SK-N-SH treated with all-trans-retinoic acid at 6 μM for 48 hours (cell line): ENCODE data around the gene RBM4.

Experiments used
- ATAC-seq: fragments of 200-7000 bp; cut with Tn5 transposase; 3 replicates; pipeline ENCODE4 v1.9.1; 2020; ENCODE audit warnings: mild to moderate bottlenecking, moderate library complexity
- ARNTL ChIP-seq: fragments of 450-650 bp; formaldehyde crosslinking; IDR thresholded peaks from 2 replicates; pipeline ENCODE4 v1.5.0; 2020; ENCODE audit warnings: low read depth, mild to moderate bottlenecking, moderate library complexity, borderline replicate concordance
- CSDC2 ChIP-seq: fragments of 250-450 bp; sonication (Bioruptor Pico); IDR thresholded peaks from 2 replicates; pipeline ENCODE4 v1.5.0; 2020; ENCODE audit warnings: mild to moderate bottlenecking, moderate library complexity
- ESRRG ChIP-seq: fragments of 250-450 bp; sonication (Bioruptor Pico); IDR thresholded peaks from 2 replicates; pipeline ENCODE4 v1.6.1; 2021; ENCODE audit warnings: mild to moderate bottlenecking
- GLIS3 ChIP-seq: fragments of 250-450 bp; sonication (Bioruptor Pico); IDR thresholded peaks from 2 replicates; pipeline ENCODE4 v1.5.0; 2020; ENCODE audit warnings: mild to moderate bottlenecking, moderate library complexity
- ISL1 ChIP-seq: fragments of 250-450 bp; sonication (Bioruptor Pico); IDR thresholded peaks from 2 replicates; pipeline ENCODE4 v2.1.2; 2022; ENCODE audit warnings: mild to moderate bottlenecking, moderate library complexity
- OSR1 ChIP-seq: fragments of 250-450 bp; sonication (Bioruptor Pico); IDR thresholded peaks from 2 replicates; pipeline ENCODE4 v1.8.0; 2022; ENCODE audit warnings: moderate library complexity, mild to moderate bottlenecking, inconsistent platforms
- POU6F1 ChIP-seq: fragments of 250-450 bp; sonication (Bioruptor Pico); IDR thresholded peaks from 2 replicates; pipeline ENCODE4 v1.8.0; 2021; ENCODE audit warnings: low read depth, mild to moderate bottlenecking, moderate library complexity, borderline replicate concordance
- PPARA ChIP-seq: fragments of 250-450 bp; sonication (Bioruptor Pico); IDR thresholded peaks from 2 replicates; pipeline ENCODE4 v1.5.0; 2020; ENCODE audit warnings: mild to moderate bottlenecking, borderline replicate concordance
- SNAI2 ChIP-seq: fragments of 250-450 bp; sonication (Bioruptor Pico); IDR thresholded peaks from 2 replicates; pipeline ENCODE4 v1.5.0; 2020; ENCODE audit warnings: mild to moderate bottlenecking, moderate library complexity
- TCF4 ChIP-seq: fragments of 250-450 bp; sonication (Bioruptor Pico); IDR thresholded peaks from 2 replicates; pipeline ENCODE4 v1.8.0; 2021; ENCODE audit warnings: mild to moderate bottlenecking, moderate library complexity, borderline replicate concordance
- TOX ChIP-seq: fragments of 250-450 bp; sonication (Bioruptor Pico); IDR thresholded peaks from 2 replicates; pipeline ENCODE4 v1.8.0; 2021; ENCODE audit warnings: mild to moderate bottlenecking, moderate library complexity, borderline replicate concordance
- ZC3H10 ChIP-seq: fragments of 250-450 bp; sonication (Bioruptor Pico); IDR thresholded peaks from 2 replicates; pipeline ENCODE4 v1.5.1; 2021; ENCODE audit warnings: mild to moderate bottlenecking, moderate library complexity
- ZFP3 ChIP-seq: fragments of 250-450 bp; sonication (Bioruptor Pico); IDR thresholded peaks from 2 replicates; pipeline ENCODE4 v1.5.0; 2020; ENCODE audit warnings: mild to moderate bottlenecking, moderate library complexity
- ZFP30 ChIP-seq: fragments of 450-650 bp; formaldehyde crosslinking; IDR thresholded peaks from 2 replicates; pipeline ENCODE4 v1.5.0; 2022; ENCODE audit warnings: mild to moderate bottlenecking, moderate library complexity
- ZNF565 ChIP-seq: fragments of 450-650 bp; formaldehyde crosslinking; conservative IDR thresholded peaks from 2 replicates; pipeline ENCODE4 v1.5.0; 2020; ENCODE audit warnings: low read depth, mild to moderate bottlenecking, moderate library complexity
- ZNF70 ChIP-seq: fragments of 450-650 bp; formaldehyde crosslinking; IDR thresholded peaks from 2 replicates; pipeline ENCODE4 v1.5.0; 2020; ENCODE audit warnings: mild to moderate bottlenecking, moderate library complexity
- ZNF8 ChIP-seq: fragments of 450-650 bp; formaldehyde crosslinking; IDR thresholded peaks from 2 replicates; pipeline ENCODE4 v1.5.0; 2020; ENCODE audit warnings: mild to moderate bottlenecking, moderate library complexity
- TF ChIP-seq, protein P1 (sequence below): fragments of 250-450 bp; sonication (Bioruptor Pico); IDR thresholded peaks from 2 replicates; pipeline ENCODE4 v1.5.1; 2020; ENCODE audit warnings: low read depth, mild to moderate bottlenecking, moderate library complexity
- TF ChIP-seq, protein P2 (sequence below): fragments of 250-450 bp; sonication (Bioruptor Pico); IDR thresholded peaks from 2 replicates; pipeline ENCODE4 v1.5.0; 2020; ENCODE audit warnings: mild to moderate bottlenecking, moderate library complexity
- TF ChIP-seq, protein P3 (sequence below): fragments of 250-450 bp; sonication (Bioruptor Pico); IDR thresholded peaks from 2 replicates; pipeline ENCODE4 v1.5.1; 2021; ENCODE audit warnings: mild to moderate bottlenecking, moderate library complexity

RBM4 gene

DNA sequence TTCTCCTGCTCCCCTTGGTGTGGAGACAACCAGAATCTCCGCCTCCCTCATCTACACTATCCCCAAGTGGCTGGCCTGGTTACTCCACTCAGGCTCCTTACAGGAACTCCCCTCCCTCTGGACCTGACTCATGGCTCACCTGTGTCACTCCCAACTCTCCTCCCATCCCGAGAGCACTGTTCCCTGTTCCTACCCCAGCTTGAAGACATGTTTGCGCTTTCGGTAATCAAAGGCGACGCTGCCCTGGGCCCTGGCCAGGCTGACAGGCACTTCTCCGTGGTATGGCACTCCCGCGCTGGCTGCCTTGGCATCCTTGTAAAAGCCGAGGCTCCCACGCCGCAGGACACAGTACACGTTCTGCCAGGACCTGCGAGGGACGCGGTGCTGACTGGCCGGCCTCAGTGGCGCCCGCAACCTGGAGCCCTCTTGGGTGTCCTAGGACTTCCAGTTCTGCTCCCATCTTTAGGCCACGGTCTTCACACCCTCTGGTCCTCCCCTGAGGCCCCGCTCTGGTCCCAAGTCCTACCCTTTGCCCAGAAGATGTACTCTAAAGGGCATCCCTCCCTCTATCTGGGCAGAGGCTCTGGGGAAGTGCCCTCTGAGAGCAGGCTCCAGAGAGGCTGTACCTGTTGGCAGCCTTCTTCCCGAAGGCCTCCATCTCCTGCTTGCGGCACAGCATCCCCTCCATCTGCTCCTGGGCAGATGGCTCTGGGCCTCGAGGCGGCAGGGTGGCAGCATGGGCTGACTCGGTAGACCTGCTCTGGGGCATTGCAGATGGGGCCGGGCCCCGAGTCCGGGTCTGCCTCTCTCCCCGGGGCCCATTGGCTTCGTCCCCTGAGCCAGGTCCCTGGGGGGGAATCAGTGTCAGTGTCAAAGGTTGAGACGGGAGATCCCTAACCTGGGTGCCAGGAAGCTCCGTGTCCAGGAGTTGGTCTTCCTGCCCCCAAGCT lies 48.6 kb downstream of the RBM4 start (continued):
- TF ChIP-seq SNAI2 (CRISPR knock-in tag) (no peak), GLIS3 (CRISPR knock-in tag) (no peak)
- TF ChIP-seq, protein P1, sequence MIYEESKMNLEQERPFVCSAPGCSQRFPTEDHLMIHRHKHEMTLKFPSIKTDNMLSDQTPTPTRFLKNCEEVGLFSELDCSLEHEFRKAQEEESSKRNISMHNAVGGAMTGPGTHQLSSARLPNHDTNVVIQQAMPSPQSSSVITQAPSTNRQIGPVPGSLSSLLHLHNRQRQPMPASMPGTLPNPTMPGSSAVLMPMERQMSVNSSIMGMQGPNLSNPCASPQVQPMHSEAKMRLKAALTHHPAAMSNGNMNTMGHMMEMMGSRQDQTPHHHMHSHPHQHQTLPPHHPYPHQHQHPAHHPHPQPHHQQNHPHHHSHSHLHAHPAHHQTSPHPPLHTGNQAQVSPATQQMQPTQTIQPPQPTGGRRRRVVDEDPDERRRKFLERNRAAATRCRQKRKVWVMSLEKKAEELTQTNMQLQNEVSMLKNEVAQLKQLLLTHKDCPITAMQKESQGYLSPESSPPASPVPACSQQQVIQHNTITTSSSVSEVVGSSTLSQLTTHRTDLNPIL (CRISPR knock-in tag), result no peak
- TF ChIP-seq, all 23 proteins: peak for 0

- ATAC-seq, result no peak
- TF ChIP-seq TOX (CRISPR knock-in tag), result no peak
- TF ChIP-seq, protein P1 (CRISPR knock-in tag), result no peak
- no peak for TF ChIP-seq ESRRG
- TF ChIP-seq SNAI2 (CRISPR knock-in tag), result no peak
- TF ChIP-seq ZNF70 (CRISPR knock-in tag), result no peak
- TF ChIP-seq POU6F1 (CRISPR knock-in tag), result no peak
- no peak for TF ChIP-seq TCF4 (CRISPR knock-in tag)
- TF ChIP-seq, protein P2, sequence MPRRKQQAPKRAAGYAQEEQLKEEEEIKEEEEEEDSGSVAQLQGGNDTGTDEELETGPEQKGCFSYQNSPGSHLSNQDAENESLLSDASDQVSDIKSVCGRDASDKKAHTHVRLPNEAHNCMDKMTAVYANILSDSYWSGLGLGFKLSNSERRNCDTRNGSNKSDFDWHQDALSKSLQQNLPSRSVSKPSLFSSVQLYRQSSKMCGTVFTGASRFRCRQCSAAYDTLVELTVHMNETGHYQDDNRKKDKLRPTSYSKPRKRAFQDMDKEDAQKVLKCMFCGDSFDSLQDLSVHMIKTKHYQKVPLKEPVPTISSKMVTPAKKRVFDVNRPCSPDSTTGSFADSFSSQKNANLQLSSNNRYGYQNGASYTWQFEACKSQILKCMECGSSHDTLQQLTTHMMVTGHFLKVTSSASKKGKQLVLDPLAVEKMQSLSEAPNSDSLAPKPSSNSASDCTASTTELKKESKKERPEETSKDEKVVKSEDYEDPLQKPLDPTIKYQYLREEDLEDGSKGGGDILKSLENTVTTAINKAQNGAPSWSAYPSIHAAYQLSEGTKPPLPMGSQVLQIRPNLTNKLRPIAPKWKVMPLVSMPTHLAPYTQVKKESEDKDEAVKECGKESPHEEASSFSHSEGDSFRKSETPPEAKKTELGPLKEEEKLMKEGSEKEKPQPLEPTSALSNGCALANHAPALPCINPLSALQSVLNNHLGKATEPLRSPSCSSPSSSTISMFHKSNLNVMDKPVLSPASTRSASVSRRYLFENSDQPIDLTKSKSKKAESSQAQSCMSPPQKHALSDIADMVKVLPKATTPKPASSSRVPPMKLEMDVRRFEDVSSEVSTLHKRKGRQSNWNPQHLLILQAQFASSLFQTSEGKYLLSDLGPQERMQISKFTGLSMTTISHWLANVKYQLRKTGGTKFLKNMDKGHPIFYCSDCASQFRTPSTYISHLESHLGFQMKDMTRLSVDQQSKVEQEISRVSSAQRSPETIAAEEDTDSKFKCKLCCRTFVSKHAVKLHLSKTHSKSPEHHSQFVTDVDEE (CRISPR knock-in tag), result no peak
- TF ChIP-seq ISL1, result no peak
- TF ChIP-seq ZFP3, result no peak
- TF ChIP-seq GLIS3 (CRISPR knock-in tag), result no peak
- no peak for TF ChIP-seq ZNF8 (CRISPR knock-in tag)
- TF ChIP-seq PPARA, result no peak
- no peak for TF ChIP-seq ARNTL (CRISPR knock-in tag)
- TF ChIP-seq, protein P3, sequence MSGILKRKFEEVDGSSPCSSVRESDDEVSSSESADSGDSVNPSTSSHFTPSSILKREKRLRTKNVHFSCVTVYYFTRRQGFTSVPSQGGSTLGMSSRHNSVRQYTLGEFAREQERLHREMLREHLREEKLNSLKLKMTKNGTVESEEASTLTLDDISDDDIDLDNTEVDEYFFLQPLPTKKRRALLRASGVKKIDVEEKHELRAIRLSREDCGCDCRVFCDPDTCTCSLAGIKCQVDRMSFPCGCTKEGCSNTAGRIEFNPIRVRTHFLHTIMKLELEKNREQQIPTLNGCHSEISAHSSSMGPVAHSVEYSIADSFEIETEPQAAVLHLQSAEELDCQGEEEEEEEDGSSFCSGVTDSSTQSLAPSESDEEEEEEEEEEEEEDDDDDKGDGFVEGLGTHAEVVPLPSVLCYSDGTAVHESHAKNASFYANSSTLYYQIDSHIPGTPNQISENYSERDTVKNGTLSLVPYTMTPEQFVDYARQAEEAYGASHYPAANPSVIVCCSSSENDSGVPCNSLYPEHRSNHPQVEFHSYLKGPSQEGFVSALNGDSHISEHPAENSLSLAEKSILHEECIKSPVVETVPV (CRISPR knock-in tag), result no peak
These were observed 49.4 kb downstream of the RBM4 start for GRCh38 chr11:66687831-66688281.

DNA sequence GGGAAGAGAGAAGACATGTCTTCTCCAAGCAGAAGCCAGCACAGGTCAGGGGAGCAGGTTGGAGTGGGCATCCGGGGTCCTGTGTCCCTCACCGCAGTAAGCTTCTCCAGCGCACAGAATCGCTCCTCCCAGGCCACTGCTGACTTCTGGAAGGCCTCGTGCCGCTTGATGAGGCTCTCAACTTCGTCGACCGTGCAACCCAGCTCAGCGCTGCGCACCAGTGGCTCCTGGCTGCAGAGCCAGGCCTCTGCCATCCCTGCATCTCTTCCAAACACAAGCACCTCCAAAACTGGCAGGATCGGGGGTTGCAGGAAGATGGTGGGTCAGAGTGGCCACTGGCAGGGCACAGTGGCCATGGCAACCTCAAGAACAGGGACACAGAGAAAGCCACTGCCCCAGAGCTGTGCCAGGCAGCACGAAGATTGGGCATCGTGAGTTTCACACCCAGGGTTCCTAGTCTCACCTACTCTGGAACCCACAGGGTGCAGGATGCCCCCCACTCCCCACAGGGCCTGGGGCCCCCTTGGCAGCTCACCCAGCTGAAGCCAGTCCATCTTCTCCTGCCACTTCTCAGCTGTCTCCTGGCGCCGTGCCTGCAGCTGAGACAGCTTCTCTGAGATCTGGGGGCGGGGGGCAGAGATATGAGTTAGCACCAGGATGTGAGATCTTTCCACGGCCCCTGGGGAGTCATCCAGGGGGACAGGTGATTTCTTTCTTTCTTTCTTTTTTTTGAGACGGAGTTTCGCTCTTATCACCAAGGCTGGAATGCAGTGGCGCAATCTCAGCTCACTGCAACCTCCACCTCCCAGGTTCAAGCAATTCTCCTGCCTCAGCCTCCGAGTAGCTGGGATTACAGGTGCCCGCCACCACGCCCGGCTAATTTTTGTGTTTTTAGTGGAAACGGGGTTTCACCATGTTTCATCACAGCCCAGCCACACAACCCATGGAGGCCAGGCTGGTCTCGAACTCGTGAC lies 50.3 kb downstream of the RBM4 start:
- ATAC-seq, result no peak
- TF ChIP-seq ESRRG, result no peak
- no peak for TF ChIP-seq TCF4 (CRISPR knock-in tag)
- no peak for TF ChIP-seq ZNF565
- TF ChIP-seq CSDC2 (CRISPR knock-in tag), result no peak
- TF ChIP-seq SNAI2 (CRISPR knock-in tag), result no peak
- no peak for TF ChIP-seq POU6F1 (CRISPR knock-in tag)
- TF ChIP-seq ZFP3, result no peak
- TF ChIP-seq ZFP30 (CRISPR knock-in tag), result no peak
- TF ChIP-seq ISL1, result no peak
- TF ChIP-seq OSR1 (CRISPR knock-in tag), result no peak
- no peak for TF ChIP-seq GLIS3 (CRISPR knock-in tag)
- TF ChIP-seq, protein P2 (CRISPR knock-in tag), result no peak
- TF ChIP-seq ZC3H10 (CRISPR knock-in tag), result no peak
- TF ChIP-seq, all 23 proteins: peak for 0
